H1 (cell line): Measurements from ENCODE around the gene UBC. TPM values are rescaled to one million over a fixed set of nuclear protein-coding genes. Genes with fewer than 3 reads are reported as not detected.

Source experiments
- BACH1 ChIP-seq: IDR thresholded peaks from 2 replicates; pipeline ENCODE4 v1.6.1; 2012; ENCODE audit warnings: low read length, improper control_type of control experiment
- CHD7 ChIP-seq: fragments of 300-600 bp; sonication (generic); IDR thresholded peaks from 2 replicates; pipeline ENCODE4 v1.7.1; 2012; ENCODE audit warnings: low read length, moderate library complexity, mild to moderate bottlenecking, inconsistent platforms; ENCODE audit not compliant: insufficient replicate concordance
- EZH2 ChIP-seq: fragments of 200-600 bp; sonication (generic); IDR thresholded peaks from 2 replicates; pipeline ENCODE4 v1.7.1; 2012; ENCODE audit warnings: low read depth, mild to moderate bottlenecking, moderate library complexity, low read length, inconsistent platforms; ENCODE audit not compliant: severe bottlenecking
- polyA plus RNA-seq, 7 experiments: library from polyadenylated mRNA; depleted of rRNA in 3 of 7; stranded (reverse) in 5 of 7; unstranded in 2 of 7; fragments of >200 nt in 5 of 7; fragments of 200-250 nt in 2 of 7; gene quantifications; 1 replicate in 5 of 7; 2 replicates in 1 of 7; 4 replicates in 1 of 7; pipeline versions ENCODE4 v1.2.1 to v1.2.3, GENCODE V29; 2011 to 2013; ENCODE audit warnings: missing spikeins in 2 of 7, mixed read lengths in 2 of 7
- total RNA-seq: library from RNA; stranded (reverse); fragmentation: NEBNext Ultra II Directional; extraction: Animal tissue kit (Norgen Biotek cat#: 25700); gene quantifications from 2 replicates; pipeline ENCODE4 v1.2.1, GENCODE V29; 2021

UBC gene
- total and polyA plus RNA-seq, 2 of the 8 experiments (the other 6 are each of a cell fraction or from before 2014, with no cell fraction given): 559 to 749 TPM

- TF ChIP-seq CHD7 (no peak), BACH1 (no peak), EZH2 (no peak)
These were observed 5.3 kb upstream of the UBC start (continued) for GRCh38 chr12:124919521-124920352.
